CD14-positive monocyte (primary cell): Measurements from ENCODE around the gene KCNJ10. TPM values are rescaled to one million over a fixed set of nuclear protein-coding genes. Genes with fewer than 3 reads are reported as not detected.
A peak's percentile ranks its signal among the peaks of the same experiment; 100 is the strongest.

ENCODE experiments used
- DNase-seq, 3 donors: peaks; one replicate each; pipeline ENCODE4 v3.0.0-alpha.2; 2011 to 2022
- H2AFZ ChIP-seq: 2 replicates; pipeline ENCODE4 v1.6.0; 2012; ENCODE audit warnings: mild to moderate bottlenecking, low read depth, low read length, inconsistent platforms; ENCODE audit not compliant: insufficient read depth, poor library complexity, severe bottlenecking
- H3K27ac ChIP-seq, 2 donors: 1 replicate in 1 of 2; 2 replicates in 1 of 2; pipeline ENCODE4 v1.5.1; 2012 to 2013; ENCODE audit warnings: low read length in 2 of 2, control low read depth in 1 of 2, inconsistent platforms in 1 of 2, low read depth in 1 of 2, mild to moderate bottlenecking in 1 of 2
- H3K27me3 ChIP-seq, 2 donors: one replicate each; pipeline versions ENCODE4 v1.6.0 to v1.6.1; 2011 to 2013; ENCODE audit warnings: low read length in 2 of 2; ENCODE audit not compliant: control insufficient read depth in 2 of 2, insufficient read depth in 2 of 2
- H3K36me3 ChIP-seq, 2 donors: replicated peaks in 1 of 2; 1 replicate in 1 of 2; 2 replicates in 1 of 2; pipeline versions ENCODE4 v1.5.1 to v1.6.1; 2012 to 2013; ENCODE audit warnings: low read length in 2 of 2, control low read depth in 1 of 2, inconsistent platforms in 1 of 2, mild to moderate bottlenecking in 1 of 2; ENCODE audit not compliant: insufficient read depth in 2 of 2, control insufficient read depth in 1 of 2
- H3K4me1 ChIP-seq, 2 donors: 1 replicate in 1 of 2; 2 replicates in 1 of 2; pipeline versions ENCODE4 v1.5.1 to v1.6.1; 2012 to 2013; ENCODE audit warnings: low read length in 2 of 2, control low read depth in 1 of 2, inconsistent platforms in 1 of 2, mild to moderate bottlenecking in 1 of 2, moderate library complexity in 1 of 2; ENCODE audit not compliant: insufficient read depth in 2 of 2, control insufficient read depth in 1 of 2
- H3K4me2 ChIP-seq: replicated peaks from 2 replicates; pipeline ENCODE3; 2012; ENCODE audit warnings: low read length, moderate library complexity, mild to moderate bottlenecking; ENCODE audit not compliant: poor library complexity, severe bottlenecking; ENCODE audit errors: extremely low read depth
- H3K4me3 ChIP-seq, 3 experiments: fragments of 200-600 bp in 1 of 3; sonication (generic) in 1 of 3; replicated peaks in 1 of 3; 1 replicate in 2 of 3; 2 replicates in 1 of 3; pipeline ENCODE4 v1.5.1; 2011 to 2013; ENCODE audit warnings: low read length in 3 of 3, mild to moderate bottlenecking in 3 of 3, control low read depth in 2 of 3, low read depth in 2 of 3, inconsistent platforms in 1 of 3, moderate library complexity in 1 of 3
- H3K79me2 ChIP-seq: 2 replicates; pipeline ENCODE4 v1.6.0; 2012; ENCODE audit warnings: mild to moderate bottlenecking, control low read depth, inconsistent platforms, low read length, moderate library complexity; ENCODE audit not compliant: insufficient read depth
- H3K9ac ChIP-seq: 2 replicates; pipeline ENCODE4 v1.6.0; 2017; ENCODE audit warnings: low read length, mild to moderate bottlenecking; ENCODE audit not compliant: insufficient read depth, poor library complexity, severe bottlenecking
- H3K9me3 ChIP-seq, 2 donors: replicated peaks in 1 of 2; 1 replicate in 1 of 2; 2 replicates in 1 of 2; pipeline versions ENCODE4 v1.5.1 to v1.6.1; 2012 to 2013; ENCODE audit warnings: low read length in 2 of 2, control low read depth in 1 of 2; ENCODE audit not compliant: control insufficient read depth in 1 of 2, insufficient read depth in 1 of 2
- H4K20me1 ChIP-seq: 2 replicates; pipeline ENCODE4 v1.6.0; 2012; ENCODE audit warnings: mild to moderate bottlenecking, low read length, control low read depth, moderate library complexity; ENCODE audit not compliant: insufficient read depth
- H3K27ac Mint-ChIP-seq, 7 donors: one replicate each; pipeline ENCODE4 v1.8.0; 2020; ENCODE audit warnings: mild to moderate bottlenecking in 7 of 7, mixed read lengths in 7 of 7, moderate library complexity in 6 of 7, inconsistent platforms in 2 of 7
- H3K27me3 Mint-ChIP-seq, 3 donors: one replicate each; pipeline ENCODE4 v1.8.0; 2021 to 2022; ENCODE audit warnings: low read depth in 3 of 3, mild to moderate bottlenecking in 3 of 3, mixed read lengths in 3 of 3, moderate library complexity in 3 of 3, inconsistent platforms in 1 of 3
- H3K36me3 Mint-ChIP-seq, 2 donors: one replicate each; pipeline ENCODE4 v1.8.0; 2020; ENCODE audit warnings: mixed read lengths in 2 of 2, inconsistent platforms in 1 of 2, mild to moderate bottlenecking in 1 of 2
- H3K4me1 Mint-ChIP-seq: one replicate; pipeline ENCODE4 v1.8.0; 2020; ENCODE audit warnings: mild to moderate bottlenecking, mixed read lengths
- H3K4me3 Mint-ChIP-seq, 2 donors: one replicate each; pipeline ENCODE4 v1.8.0; 2020; ENCODE audit warnings: mild to moderate bottlenecking in 2 of 2, mixed read lengths in 2 of 2, moderate library complexity in 1 of 2
- H3K9me3 Mint-ChIP-seq, 7 donors: one replicate each; pipeline ENCODE4 v1.8.0; 2020 to 2022; ENCODE audit warnings: mixed read lengths in 7 of 7, mild to moderate bottlenecking in 6 of 7, moderate library complexity in 6 of 7, inconsistent platforms in 2 of 7
- WGBS: methylation state at CpG from one replicate; pipeline ENCODE4 v1.1.5; 2013; ENCODE audit warnings: missing lambda C conversion rate; ENCODE audit not compliant: insufficient coverage; 5-methylcytosine and 5-hydroxymethylcytosine counted together
- intact Hi-C, 2 donors: fragments of 100-400 bp; cut with micrococcal nuclease; formaldehyde crosslinking; loops; one replicate each; pipeline versions ENCODE4 v1.15.0 to v1.15.1; 2023
- polyA plus RNA-seq, 3 donors: library from polyadenylated mRNA; depleted of rRNA in 1 of 3; unstranded in 2 of 3; stranded (reverse) in 1 of 3; fragments of 300-500 nt in 2 of 3; fragments of >200 nt in 1 of 3; fragmentation: Illumina TruSeq in 2 of 3; gene quantifications; 1 replicate in 2 of 3; 2 replicates in 1 of 3; pipeline ENCODE4 v1.2.3, GENCODE V29; 2012 to 2021
- TF ChIP-seq, protein P1 (sequence below): fragments of 200-600 bp; IDR thresholded peaks from one replicate; pipeline ENCODE4 v1.8.0; 2022; ENCODE audit warnings: antibody characterized with exemption, mild to moderate bottlenecking

Gene KCNJ10
- polyA plus RNA-seq, 3 donors: 0.23 TPM; not detected in 2

DNA sequence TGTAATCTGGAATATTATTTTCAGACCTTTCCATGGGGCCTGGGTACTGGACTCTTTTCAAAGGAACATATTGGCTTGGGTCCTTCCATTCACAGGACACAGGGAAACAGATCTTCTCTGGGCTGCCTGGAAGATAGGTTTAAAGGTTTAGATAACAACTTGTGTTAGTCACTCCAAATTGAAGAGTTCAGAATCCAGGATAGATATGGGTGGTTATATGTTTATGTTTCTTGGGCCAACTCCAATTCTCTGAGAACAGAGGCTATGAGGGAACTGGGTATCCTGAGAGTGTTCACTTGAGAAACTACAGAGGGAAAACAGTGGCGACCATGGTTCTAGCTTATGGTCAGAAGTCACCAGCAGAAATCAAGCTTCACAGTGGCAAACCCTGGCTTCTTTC lies 29.5 kb downstream of the KCNJ10 start:
- no peaks in the 10 kb centered on the region for H3K4me1 Mint-ChIP-seq
- no peak overlapping the region for H3K27ac Mint-ChIP-seq
- no peaks in the 10 kb centered on the region for H3K36me3 ChIP-seq
- H3K4me3 Mint-ChIP-seq: no peak overlapping the region
- TF ChIP-seq, protein P1, sequence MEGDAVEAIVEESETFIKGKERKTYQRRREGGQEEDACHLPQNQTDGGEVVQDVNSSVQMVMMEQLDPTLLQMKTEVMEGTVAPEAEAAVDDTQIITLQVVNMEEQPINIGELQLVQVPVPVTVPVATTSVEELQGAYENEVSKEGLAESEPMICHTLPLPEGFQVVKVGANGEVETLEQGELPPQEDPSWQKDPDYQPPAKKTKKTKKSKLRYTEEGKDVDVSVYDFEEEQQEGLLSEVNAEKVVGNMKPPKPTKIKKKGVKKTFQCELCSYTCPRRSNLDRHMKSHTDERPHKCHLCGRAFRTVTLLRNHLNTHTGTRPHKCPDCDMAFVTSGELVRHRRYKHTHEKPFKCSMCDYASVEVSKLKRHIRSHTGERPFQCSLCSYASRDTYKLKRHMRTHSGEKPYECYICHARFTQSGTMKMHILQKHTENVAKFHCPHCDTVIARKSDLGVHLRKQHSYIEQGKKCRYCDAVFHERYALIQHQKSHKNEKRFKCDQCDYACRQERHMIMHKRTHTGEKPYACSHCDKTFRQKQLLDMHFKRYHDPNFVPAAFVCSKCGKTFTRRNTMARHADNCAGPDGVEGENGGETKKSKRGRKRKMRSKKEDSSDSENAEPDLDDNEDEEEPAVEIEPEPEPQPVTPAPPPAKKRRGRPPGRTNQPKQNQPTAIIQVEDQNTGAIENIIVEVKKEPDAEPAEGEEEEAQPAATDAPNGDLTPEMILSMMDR: no peak
- H3K4me2 ChIP-seq: no peak overlapping the region
- H3K9me3 ChIP-seq: no peaks in the 10 kb centered on the region
- no peak overlapping the region for H3K27ac ChIP-seq
- H4K20me1 ChIP-seq: no peaks in the 10 kb centered on the region
- no peak for DNase-seq
- peaks cover 0 to under 1% of the 10 kb centered on the region in 2 donors for H3K27me3 ChIP-seq
- intact Hi-C loops: no loop called here
- no peak overlapping the region for H2AFZ ChIP-seq
- no peak overlapping the region for H3K4me3 ChIP-seq
- H3K4me1 ChIP-seq: no peaks in the 10 kb centered on the region
- no peak overlapping the region for H3K9ac ChIP-seq
- no peaks in the 10 kb centered on the region for H3K9me3 Mint-ChIP-seq
- H3K27me3 Mint-ChIP-seq: peaks cover 0 to 10% (median 5%) of the 10 kb centered on the region in 3 donors
- no CpG with 5 or more reads among the region's 1 CpG for WGBS
- H3K36me3 Mint-ChIP-seq: no peaks in the 10 kb centered on the region
- H3K79me2 ChIP-seq: no peaks in the 10 kb centered on the region

DNA sequence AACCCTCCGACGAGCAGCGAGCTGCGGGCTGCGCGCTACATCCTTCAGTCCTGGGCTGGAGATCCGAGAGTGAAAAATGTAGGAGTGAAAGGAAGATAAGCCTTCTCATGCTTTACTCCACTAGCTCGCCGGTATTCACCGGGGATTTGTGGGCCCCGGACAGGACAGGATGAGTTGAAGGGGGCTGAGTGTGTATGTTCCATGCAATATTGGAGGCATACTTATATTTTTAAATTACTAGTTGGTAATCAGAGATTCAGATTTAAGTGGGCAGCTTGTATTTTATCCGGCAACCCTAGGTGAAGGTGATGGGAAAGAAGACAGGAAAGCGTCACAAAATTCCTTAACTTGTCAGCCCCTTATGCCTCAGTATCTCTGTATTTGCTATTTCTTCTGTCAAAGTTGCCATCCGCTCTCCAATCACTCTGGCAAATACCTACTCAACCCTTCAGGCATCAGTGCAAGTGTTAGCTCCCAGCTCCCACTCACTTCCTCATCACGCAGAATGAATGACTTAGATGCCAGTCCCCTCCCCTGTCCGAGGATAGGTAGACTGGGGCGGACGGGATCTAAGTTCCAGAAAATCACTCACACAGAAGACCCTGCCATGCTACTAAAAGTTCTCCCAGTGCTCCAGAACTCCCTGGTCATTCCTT lies 37.7 kb downstream of the KCNJ10 start:
- H3K9me3 ChIP-seq: no peaks in the 10 kb centered on the region
- peaks cover 0 to 4% (median 2%) of the 10 kb centered on the region in 3 donors for H3K27me3 Mint-ChIP-seq
- H3K4me1 ChIP-seq: peaks cover 24 to 28% of the 10 kb centered on the region in 2 donors
- H3K4me2 ChIP-seq: peak overlapping the region; percentile 87
- peak overlapping the region; percentile 14 to 51 for H3K27ac ChIP-seq
- peak overlapping the region; percentile 100 for H3K4me3 Mint-ChIP-seq
- peak overlapping the region; percentile 85 to 94 (median 87) for H3K4me3 ChIP-seq
- peaks cover 0 to 2% (median 0%) of the 10 kb centered on the region in 7 donors for H3K9me3 Mint-ChIP-seq
- H3K27me3 ChIP-seq: peaks cover 2 to 7% of the 10 kb centered on the region in 2 donors
- H3K27ac Mint-ChIP-seq: peak overlapping the region in 5 of 7 donors; percentile 82 to 90 (median 87)
- H3K79me2 ChIP-seq: peaks cover 20% of the 10 kb centered on the region
- intact Hi-C loops: no loop called here
- TF ChIP-seq, protein P1: no peak
- DNase-seq: peak in 2 of 3 donors; percentile 30 to 36
- H3K36me3 Mint-ChIP-seq: peaks cover 4 to 5% of the 10 kb centered on the region in 2 donors
- H3K36me3 ChIP-seq: no peaks in the 10 kb centered on the region
- peak overlapping the region; percentile 96 for H2AFZ ChIP-seq
- H4K20me1 ChIP-seq: peaks cover 3% of the 10 kb centered on the region
- 0% methylated on average over 8 of the region's 18 CpGs for WGBS
- H3K4me1 Mint-ChIP-seq: peaks cover 34% of the 10 kb centered on the region
- peak overlapping the region; percentile 61 for H3K9ac ChIP-seq
